ENCODE results near the gene LIFR. TPM values are rescaled to one million over a fixed set of nuclear protein-coding genes. Genes with fewer than 3 reads are reported as not detected.
"Not testable (repeated sequence)": the region's sequence is repeated elsewhere in the genome, so short reads cannot be mapped to it uniquely, and the experiment has no call there.

The LIFR gene
- total and polyA plus RNA-seq, 7 donors = 10.1 to 74.5 (median 28.9) TPM

- no peak for TF ChIP-seq CTCF (IDR thresholded peaks at IDR 0.05)
- H3K4me3 ChIP-seq = no peak overlapping the region
- WGBS, 3 donors = 86 to 98% (median 92%) methylated on average over 4 of the region's 4 CpGs
- no peaks in the 10 kb centered on the region for H3K36me3 ChIP-seq (ENCODE audit: insufficient read depth in 1 of 2, low read depth in 1 of 2)
- intact Hi-C loops (cut with DNase I) = no loop called here
- H3K9me3 ChIP-seq = no peaks in the 10 kb centered on the region
- no peaks in the 10 kb centered on the region for H3K27me3 ChIP-seq (ENCODE audit: insufficient read depth in 3 of 3, low read length in 2 of 3)
- DNase-seq (no peak), ATAC-seq (no peak)
- H3K4me1 ChIP-seq = peaks cover 18% of the 10 kb centered on the region
- no peak overlapping the region for H3K27ac ChIP-seq
These were observed 17.6 kb upstream of the LIFR start for GRCh38 chr5:38574009-38574408.

- H3K27ac ChIP-seq = no peak overlapping the region
- 97 to 100% (median 98%) methylated on average over 3 of the region's 3 CpGs for WGBS, 3 donors
- intact Hi-C loops (cut with DNase I) = no loop called here
- no peak for ATAC-seq
- DNase-seq = no peak
- no peaks in the 10 kb centered on the region for H3K9me3 ChIP-seq
- no peaks in the 10 kb centered on the region for H3K27me3 ChIP-seq (ENCODE audit: insufficient read depth in 3 of 3, low read length in 2 of 3)
- H3K4me3 ChIP-seq = no peak overlapping the region
- no peak for TF ChIP-seq CTCF (IDR thresholded peaks at IDR 0.05)
- peaks cover 18% of the 10 kb centered on the region for H3K4me1 ChIP-seq
- no peaks in the 10 kb centered on the region for H3K36me3 ChIP-seq (ENCODE audit: insufficient read depth in 1 of 2, low read depth in 1 of 2)
These were observed 17.1 kb upstream of the LIFR start for GRCh38 chr5:38573521-38573920.

- Histone ChIP-seq H3K9me3 (no peaks in the 10 kb centered on the region), H3K4me1 (no peaks in the 10 kb centered on the region), H3K27ac (no peak overlapping the region), H3K4me3 (no peak overlapping the region), H3K36me3 (ENCODE audit: insufficient read depth in 1 of 2, low read depth in 1 of 2) (no peaks in the 10 kb centered on the region), H3K27me3 (ENCODE audit: insufficient read depth in 3 of 3, low read length in 2 of 3) (no peaks in the 10 kb centered on the region)
- ATAC-seq (no peak), DNase-seq (no peak)
- WGBS, 3 donors = 87 to 89% (median 88%) methylated on average over 3 of the region's 3 CpGs
- no peak for TF ChIP-seq CTCF (IDR thresholded peaks at IDR 0.05)
- intact Hi-C loops (cut with DNase I) = no loop called here
These were observed 12.7 kb upstream of the LIFR start for GRCh38 chr5:38569180-38569579.

- H3K27ac ChIP-seq; intact Hi-C loops (cut with DNase I); H3K9me3 ChIP-seq; H3K36me3 ChIP-seq (ENCODE audit: insufficient read depth in 1 of 2, low read depth in 1 of 2); DNase-seq; H3K4me3 ChIP-seq; H3K4me1 ChIP-seq; H3K27me3 ChIP-seq (ENCODE audit: insufficient read depth in 3 of 3, low read length in 2 of 3); ATAC-seq: not testable (repeated sequence)
- WGBS, 3 donors = 92 to 98% (median 93%) methylated on average over 2 of the region's 2 CpGs
These were observed 10.9 kb upstream of the LIFR start for GRCh38 chr5:38567306-38567705.

- 44 to 77% (median 74%) methylated on average over 5 of the region's 5 CpGs for WGBS, 3 donors
- Histone ChIP-seq H3K27me3 (ENCODE audit: insufficient read depth in 3 of 3, low read length in 2 of 3) (no peaks in the 10 kb centered on the region), H3K36me3 (ENCODE audit: insufficient read depth in 1 of 2, low read depth in 1 of 2) (no peaks in the 10 kb centered on the region), H3K9me3 (no peaks in the 10 kb centered on the region), H3K4me3 (no peak overlapping the region), H3K27ac (no peak overlapping the region), H3K4me1 (no peaks in the 10 kb centered on the region)
- ATAC-seq (peak in 3 of 4 donors; percentile 69 to 74 (median 69)), DNase-seq (no peak)
- TF ChIP-seq CTCF (IDR thresholded peaks at IDR 0.05) = no peak
- intact Hi-C loops (cut with DNase I) = no loop called here
These were observed 7.2 kb upstream of the LIFR start for GRCh38 chr5:38563624-38564023.

All from psoas muscle (tissue), 8 donors.